ENCODE data around the gene FLRT2. TPM values are rescaled to one million over a fixed set of nuclear protein-coding genes. Genes with fewer than 3 reads are reported as not detected.

Gene FLRT2
- total and polyA plus RNA-seq, 2 of the 4 experiments (the other 2 are of a cell fraction): 10.2 to 13.1 TPM

- Histone ChIP-seq H4K5ac (ENCODE audit: low read depth, low read length) (no peak overlapping the region), H3K27ac (ENCODE audit: insufficient read depth, low read length) (no peak overlapping the region; the same call in 1 of the 2 replicates), H2BK120ac (ENCODE audit: low read depth, low read length) (0 out of 2 replicates have a peak overlapping the region, but pooled peaks have one; percentile 0), H4K8ac (ENCODE audit: low read depth in 2 of 2, low read length in 2 of 2) (no peak overlapping the region; a peak in 1 of 4 replicates), H3K36me3 (ENCODE audit: control insufficient read depth, insufficient read depth, low read length) (peaks cover 5% of the 10 kb centered on the region), H2BK20ac (ENCODE audit: low read depth, low read length) (no peak overlapping the region), H2AK9ac (replicated peaks; ENCODE audit: low read depth, low read length, poor library complexity) (no peak overlapping the region), H3K18ac (ENCODE audit: low read depth, low read length) (peak overlapping the region; percentile 52; the same call in 1 of the 2 replicates), H3K14ac (replicated peaks; ENCODE audit: low read depth, low read length) (no peak overlapping the region; the same call in 1 of the 2 replicates), H2AK5ac (ENCODE audit: low read depth, low read length) (no peak overlapping the region), H3K9ac (ENCODE audit: low read depth, low read length) (no peak overlapping the region), H3K4ac (ENCODE audit: low read depth, low read length) (peak overlapping the region; percentile 26; the same call in 1 of the 2 replicates), H3K27me3 (ENCODE audit: control insufficient read depth, insufficient read depth, low read length) (no peaks in the 10 kb centered on the region), H2BK15ac (ENCODE audit: low read depth, low read length) (no peak overlapping the region; the same call in 2 of the 3 replicates), H3K4me2 (ENCODE audit: low read depth, low read length) (peak overlapping the region; percentile 19), H3K79me1 (ENCODE audit: low read depth in 1 of 2, low read length in 2 of 2) (peaks cover 9 to 21% of the 10 kb centered on the region in 2 experiments; a peak in 2 of 4 replicates), H3K23ac (ENCODE audit: low read depth, low read length) (no peak overlapping the region; the same call in 1 of the 2 replicates), H3K56ac (ENCODE audit: extremely low read depth, insufficient read depth, low read length) (no peak overlapping the region), H3K9me1 (ENCODE audit: insufficient read depth, low read length) (peaks cover 12% of the 10 kb centered on the region), H3K4me1 (ENCODE audit: control insufficient read depth, insufficient read depth, low read length) (peaks cover 19% of the 10 kb centered on the region), H3K4me3 (ENCODE audit: insufficient read depth, low read depth, low read length) (no peak overlapping the region), H2BK5ac (ENCODE audit: low read depth, low read length, poor library complexity, severe bottlenecking) (peak overlapping the region; percentile 18), H3K9me3 (ENCODE audit: control insufficient read depth, insufficient read depth, low read length) (no peaks in the 10 kb centered on the region), H4K91ac (ENCODE audit: insufficient read depth, low read depth, low read length) (no peak overlapping the region), H2AFZ (replicated peaks; ENCODE audit: low read length, poor library complexity) (no peak overlapping the region), H4K20me1 (ENCODE audit: insufficient read depth, low read length) (no peaks in the 10 kb centered on the region)
- CTCF ChIA-PET: interaction anchor here (1.0 kb wide), 1 partner anchor 41 kb away, joined by 3 read pairs; no protein-coding TSS in a partner anchor
- intact Hi-C loops (cut with micrococcal nuclease): no loop called here
- TF ChIP-seq SMC3 (IDR thresholded peaks at IDR 0.05; ENCODE audit: low read depth, low read length) (no peak), RFX5 (IDR thresholded peaks at IDR 0.05; ENCODE audit: low read depth, low read length) (no peak)
- WGBS, 2 experiments (ENCODE audit: extremely low coverage in 2 of 2, insufficient read length in 1 of 2): no CpG with 5 or more reads among the region's 3 CpGs
- DNase-seq (peak; percentile 31), ATAC-seq (ENCODE audit: low read depth) (peak; percentile 8)
- dilution Hi-C loops (cut with HindIII; ENCODE audit: low sequenced_read_pairs, unreplicated experiment): no loop called here
- in situ Hi-C loops (cut with MboI; ENCODE audit: low sequenced_read_pairs): no loop called here
- BruUV-seq (replicated peaks): no TSS peak
- POLR2A ChIA-PET (ENCODE audit: unreplicated experiment): no interaction called here
Measured at GRCh38 chr14:85576218-85576617, 46.3 kb downstream of the FLRT2 start.
